HUES6 (cell line): ENCODE measurements around the gene C2CD5.

ENCODE experiments used
- H3K27ac ChIP-seq: 2 replicates; pipeline ENCODE4 v1.7.0; 2013; ENCODE audit warnings: low read depth, mild to moderate bottlenecking, low read length, inconsistent platforms
- H3K27me3 ChIP-seq: 2 replicates; pipeline ENCODE4 v1.6.1; 2013; ENCODE audit warnings: low read length; ENCODE audit not compliant: control insufficient read depth, insufficient read depth
- H3K36me3 ChIP-seq: 2 replicates; pipeline ENCODE4 v1.6.1; 2013; ENCODE audit warnings: low read length; ENCODE audit not compliant: control insufficient read depth, insufficient read depth
- H3K4me1 ChIP-seq: 2 replicates; pipeline ENCODE4 v1.6.1; 2013; ENCODE audit warnings: low read length; ENCODE audit not compliant: control insufficient read depth, insufficient read depth
- H3K4me3 ChIP-seq: 2 replicates; pipeline ENCODE4 v1.5.1; 2013; ENCODE audit warnings: low read depth, low read length
- H3K9ac ChIP-seq: one replicate; pipeline ENCODE4 v1.6.1; 2013; ENCODE audit warnings: mild to moderate bottlenecking, low read length
- H3K9me3 ChIP-seq: 2 replicates; pipeline ENCODE4 v1.6.1; 2013; ENCODE audit warnings: low read depth, low read length; ENCODE audit not compliant: control insufficient read depth, insufficient read depth

C2CD5 gene

DNA sequence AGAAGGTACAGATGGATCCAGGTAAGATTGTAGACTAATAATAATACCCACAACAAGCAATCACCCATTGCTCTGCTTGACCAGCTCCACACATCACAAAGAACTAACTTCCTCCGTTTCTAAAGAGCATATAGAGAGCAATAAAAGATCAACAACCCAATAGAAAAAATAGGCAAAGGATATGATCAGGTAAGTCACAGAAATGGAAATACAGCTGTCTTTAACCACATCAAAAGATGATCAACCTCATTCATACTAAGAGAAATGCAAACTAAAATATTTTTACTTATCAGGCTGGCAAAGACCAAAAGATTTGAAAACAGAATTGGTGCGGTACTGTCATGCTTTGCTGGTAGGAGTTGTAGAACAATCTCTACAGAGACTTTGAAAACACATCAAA is 8.9 kb downstream of the C2CD5 start:
- peaks cover 7% of the 10 kb centered on the region for H3K4me1 ChIP-seq
- H3K4me3 ChIP-seq = no peak overlapping the region
- H3K9ac ChIP-seq = no peak overlapping the region
- H3K36me3 ChIP-seq = peaks cover 33% of the 10 kb centered on the region
- no peak overlapping the region for H3K27ac ChIP-seq
- H3K9me3 ChIP-seq = no peaks in the 10 kb centered on the region; the same call in 1 of the 2 replicates
- no peaks in the 10 kb centered on the region for H3K27me3 ChIP-seq

DNA sequence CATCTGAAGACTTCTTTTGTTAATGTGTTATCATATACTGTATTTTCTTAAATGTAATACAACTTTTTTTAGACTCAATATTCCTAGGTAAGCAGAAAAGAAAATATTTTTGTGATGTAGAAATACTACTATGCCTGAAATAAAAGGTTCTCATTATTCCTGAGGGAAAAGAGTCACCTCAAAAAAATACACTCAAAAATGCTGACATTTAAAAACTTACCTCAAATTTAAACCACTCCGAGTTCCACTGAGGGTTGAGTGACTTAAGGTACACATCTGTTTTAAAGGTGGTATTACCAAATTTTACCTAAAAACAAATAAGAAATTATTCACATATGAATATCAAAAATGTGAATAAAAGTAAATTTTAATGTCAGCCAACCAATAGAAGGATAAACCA is 9.3 kb downstream of the C2CD5 start:
- Histone ChIP-seq H3K36me3 (peaks cover 31% of the 10 kb centered on the region), H3K27ac (no peak overlapping the region), H3K9me3 (no peaks in the 10 kb centered on the region; the same call in 1 of the 2 replicates), H3K27me3 (no peaks in the 10 kb centered on the region), H3K4me3 (no peak overlapping the region), H3K4me1 (peaks cover 7% of the 10 kb centered on the region), H3K9ac (no peak overlapping the region)

DNA sequence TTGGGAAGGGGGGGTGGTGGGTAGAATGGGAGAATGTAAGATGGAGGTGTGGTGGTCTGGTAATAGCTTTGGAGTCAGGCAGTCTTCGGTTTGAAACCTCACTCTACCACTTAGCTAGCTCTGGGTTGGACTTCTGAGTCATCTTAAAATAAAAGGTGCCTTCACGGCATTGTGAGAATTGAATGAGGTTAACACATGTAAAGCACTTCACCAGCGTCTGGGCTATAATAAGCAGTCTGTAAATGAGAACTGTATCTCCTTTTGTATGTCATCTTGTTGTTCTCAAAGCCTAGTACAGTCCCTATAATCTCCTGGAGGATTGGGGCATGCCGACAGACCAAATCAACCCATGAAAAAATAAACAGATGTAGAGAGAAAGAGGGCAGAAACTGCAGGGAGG is 11.2 kb downstream of the C2CD5 start:
- Histone ChIP-seq H3K4me3 (no peak overlapping the region), H3K36me3 (peaks cover 31% of the 10 kb centered on the region), H3K27ac (no peak overlapping the region), H3K4me1 (peaks cover 1% of the 10 kb centered on the region; the same call in 1 of the 2 replicates), H3K27me3 (no peaks in the 10 kb centered on the region), H3K9ac (no peak overlapping the region), H3K9me3 (no peaks in the 10 kb centered on the region; the same call in 1 of the 2 replicates)

DNA sequence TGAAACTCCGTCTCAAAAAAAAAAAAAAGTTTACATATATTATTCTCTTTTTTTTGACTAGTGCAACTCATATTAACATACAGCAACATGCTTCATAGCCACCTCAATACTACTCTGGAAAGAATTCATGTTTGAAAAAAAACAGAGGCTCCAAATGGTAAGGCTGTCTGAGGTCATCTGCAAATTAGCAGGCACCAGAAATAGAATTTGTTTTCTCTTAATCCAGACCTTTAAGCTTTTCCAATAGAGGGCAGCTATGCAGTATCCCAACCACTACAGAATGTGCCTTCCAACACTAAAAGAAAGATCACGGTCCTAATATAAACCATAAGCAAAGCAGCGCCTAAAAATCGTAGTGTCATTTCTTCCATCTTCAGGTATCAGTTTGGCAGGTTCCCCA is 12.0 kb downstream of the C2CD5 start:
- no peaks in the 10 kb centered on the region for H3K4me1 ChIP-seq
- no peak overlapping the region for H3K27ac ChIP-seq
- H3K9ac ChIP-seq = no peak overlapping the region
- no peaks in the 10 kb centered on the region for H3K27me3 ChIP-seq
- no peaks in the 10 kb centered on the region; the same call in 1 of the 2 replicates for H3K9me3 ChIP-seq
- H3K4me3 ChIP-seq = no peak overlapping the region
- peaks cover 36% of the 10 kb centered on the region for H3K36me3 ChIP-seq

DNA sequence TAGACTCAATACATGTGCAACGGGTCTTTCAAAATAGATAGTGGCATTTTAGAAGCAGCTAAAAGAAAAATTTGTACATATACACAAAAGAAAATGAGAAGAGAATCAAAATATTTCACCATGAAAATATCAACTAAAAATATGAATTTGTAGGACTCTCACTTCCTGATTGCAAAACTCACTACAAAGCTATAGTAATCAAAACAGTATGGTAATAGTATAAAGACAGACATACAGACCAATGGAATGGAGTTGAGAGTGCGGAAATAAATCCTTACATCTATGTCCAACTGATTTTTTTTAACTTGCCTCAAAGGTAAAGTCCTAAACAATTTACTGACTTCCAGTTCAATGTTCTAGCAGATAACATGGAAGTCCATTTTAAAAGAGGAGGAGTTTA is 13.1 kb downstream of the C2CD5 start:
- no peak overlapping the region for H3K9ac ChIP-seq
- no peaks in the 10 kb centered on the region; the same call in 1 of the 2 replicates for H3K9me3 ChIP-seq
- H3K36me3 ChIP-seq = peaks cover 36% of the 10 kb centered on the region
- H3K27ac ChIP-seq = no peak overlapping the region
- no peak overlapping the region for H3K4me3 ChIP-seq
- H3K27me3 ChIP-seq = no peaks in the 10 kb centered on the region
- H3K4me1 ChIP-seq = no peaks in the 10 kb centered on the region

DNA sequence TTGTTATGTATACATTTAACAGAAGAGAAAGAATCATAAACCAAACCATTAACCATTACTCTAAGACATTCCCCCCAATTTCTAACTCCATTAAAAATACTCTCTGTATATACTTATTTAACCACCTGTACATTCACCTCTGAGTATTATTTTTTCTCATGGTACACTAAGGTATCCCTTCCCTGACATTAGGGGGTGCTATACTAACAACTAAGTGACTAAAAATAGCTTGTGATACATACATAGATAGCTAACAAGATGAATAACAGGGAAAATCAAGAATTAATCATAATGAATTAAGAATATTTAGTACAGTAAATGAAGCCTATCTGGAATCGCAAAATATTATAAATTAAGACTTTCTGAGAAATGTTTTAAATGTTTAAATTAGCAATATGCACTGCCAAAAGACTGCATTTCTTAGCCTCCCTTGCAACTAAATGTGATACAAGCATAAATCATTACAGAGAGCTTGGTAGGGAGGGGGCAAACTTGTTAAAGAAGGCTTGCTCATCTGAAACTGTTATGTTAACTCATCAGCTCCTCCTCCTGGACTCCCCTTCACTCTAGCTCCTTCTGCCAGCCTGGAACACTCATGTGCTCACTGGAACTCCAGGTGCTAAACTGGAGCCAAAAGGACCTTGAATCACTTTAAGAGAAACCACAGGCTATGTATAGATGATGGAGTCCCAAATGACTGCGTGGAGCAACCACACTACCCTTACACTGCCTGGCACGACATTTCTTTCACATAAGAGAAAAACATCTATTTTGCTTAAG is 14.9 kb downstream of the C2CD5 start:
- Histone ChIP-seq H3K4me3 (no peak overlapping the region), H3K9ac (no peak overlapping the region), H3K27ac (no peak overlapping the region), H3K9me3 (no peaks in the 10 kb centered on the region; the same call in 1 of the 2 replicates), H3K27me3 (no peaks in the 10 kb centered on the region), H3K36me3 (peaks cover 40% of the 10 kb centered on the region), H3K4me1 (no peaks in the 10 kb centered on the region)

DNA sequence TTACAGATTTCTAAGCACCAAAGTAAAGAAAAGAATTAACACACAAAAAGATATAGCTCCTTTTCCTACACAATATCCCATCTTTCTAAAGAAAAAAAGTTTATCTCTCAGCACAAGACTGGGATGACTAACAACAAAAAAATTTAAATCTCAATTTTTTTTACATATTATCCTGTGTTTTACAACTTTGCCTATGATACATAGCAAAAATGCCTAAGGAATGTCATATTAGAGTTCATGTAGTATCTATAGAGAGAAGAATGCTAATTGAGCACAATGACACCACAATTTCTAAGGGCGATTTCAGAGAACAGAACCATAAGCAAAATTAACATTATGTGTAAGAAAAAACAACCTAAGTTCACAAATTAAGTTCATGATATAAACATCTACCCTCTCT is 16.3 kb downstream of the C2CD5 start:
- peaks cover 43% of the 10 kb centered on the region for H3K36me3 ChIP-seq
- H3K9ac ChIP-seq = no peak overlapping the region

DNA sequence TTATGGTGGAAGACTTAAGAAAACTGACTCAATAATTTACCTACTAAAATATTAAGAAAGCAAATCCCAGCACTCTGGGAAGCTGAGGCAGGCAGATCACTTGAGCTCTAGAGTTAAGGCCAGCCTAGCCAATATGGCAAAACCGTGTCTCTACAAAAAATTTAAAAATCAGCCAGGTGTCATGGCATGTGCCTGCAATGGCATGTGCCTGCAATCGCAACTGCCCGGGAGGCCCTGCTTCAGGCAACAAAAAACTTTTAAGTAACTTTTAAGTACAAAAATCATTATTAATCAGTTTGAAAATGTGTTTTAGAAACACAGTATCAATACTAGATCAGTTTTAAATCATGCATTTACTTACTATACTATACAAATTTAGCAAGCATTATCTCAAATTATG is 17.5 kb downstream of the C2CD5 start:
- Histone ChIP-seq H3K9me3 (no peaks in the 10 kb centered on the region; the same call in 1 of the 2 replicates), H3K27ac (no peak overlapping the region), H3K4me3 (no peak overlapping the region), H3K36me3 (peaks cover 43% of the 10 kb centered on the region), H3K9ac (no peak overlapping the region), H3K27me3 (no peaks in the 10 kb centered on the region), H3K4me1 (no peaks in the 10 kb centered on the region)

More for the DNA sequence above, 16.3 kb downstream of the C2CD5 start:
- Histone ChIP-seq H3K9me3 (no peaks in the 10 kb centered on the region; the same call in 1 of the 2 replicates), H3K27me3 (no peaks in the 10 kb centered on the region), H3K4me3 (no peak overlapping the region), H3K4me1 (no peaks in the 10 kb centered on the region), H3K27ac (no peak overlapping the region)

DNA sequence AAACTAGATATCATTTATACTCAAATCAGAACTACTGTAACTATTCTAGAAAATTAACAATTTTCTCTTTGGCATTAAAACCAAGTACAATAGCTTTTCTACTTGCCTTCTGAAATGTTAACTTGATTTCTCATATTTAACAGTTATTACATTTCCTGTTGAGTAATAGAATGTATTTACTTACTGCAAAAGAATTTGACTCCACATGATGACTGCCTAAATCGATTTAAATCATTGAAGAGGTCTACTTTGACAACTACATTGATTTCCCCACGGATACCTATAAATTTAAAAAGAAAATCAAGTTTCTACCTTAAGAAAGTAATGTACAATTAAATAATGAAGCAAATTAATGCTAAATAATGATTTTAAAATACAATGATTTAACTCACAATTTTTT is 18.9 kb downstream of the C2CD5 start:
- H3K9me3 ChIP-seq = no peaks in the 10 kb centered on the region
- no peaks in the 10 kb centered on the region for H3K27me3 ChIP-seq
- H3K27ac ChIP-seq = no peak overlapping the region
- peaks cover 38% of the 10 kb centered on the region for H3K36me3 ChIP-seq
- no peak overlapping the region for H3K4me3 ChIP-seq
- no peak overlapping the region for H3K9ac ChIP-seq
- no peaks in the 10 kb centered on the region for H3K4me1 ChIP-seq

DNA sequence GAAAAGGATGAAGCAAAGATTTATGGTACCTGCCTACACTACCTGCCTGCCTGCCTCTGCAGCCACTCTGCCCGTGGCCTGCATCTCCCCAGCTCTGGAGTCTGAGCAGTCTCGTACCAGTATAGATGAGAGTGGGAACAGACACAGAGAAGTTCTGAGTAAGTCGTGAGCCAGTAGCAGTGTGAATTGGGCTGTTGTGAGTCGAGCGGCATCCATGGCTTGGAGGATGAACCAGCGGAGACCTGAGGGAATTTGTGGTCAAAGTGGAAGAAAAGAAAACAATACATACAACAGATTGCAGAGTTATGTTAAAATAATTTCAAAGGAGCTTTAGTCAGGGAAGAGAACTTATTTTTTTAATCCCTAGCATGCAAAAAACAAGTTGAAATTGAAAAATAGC is 25.3 kb downstream of the C2CD5 start:
- H3K9ac ChIP-seq = no peak overlapping the region
- no peaks in the 10 kb centered on the region for H3K9me3 ChIP-seq
- H3K27me3 ChIP-seq = no peaks in the 10 kb centered on the region
- H3K4me3 ChIP-seq = no peak overlapping the region
- peaks cover 32% of the 10 kb centered on the region for H3K36me3 ChIP-seq
- no peak overlapping the region for H3K27ac ChIP-seq
- no peaks in the 10 kb centered on the region for H3K4me1 ChIP-seq

DNA sequence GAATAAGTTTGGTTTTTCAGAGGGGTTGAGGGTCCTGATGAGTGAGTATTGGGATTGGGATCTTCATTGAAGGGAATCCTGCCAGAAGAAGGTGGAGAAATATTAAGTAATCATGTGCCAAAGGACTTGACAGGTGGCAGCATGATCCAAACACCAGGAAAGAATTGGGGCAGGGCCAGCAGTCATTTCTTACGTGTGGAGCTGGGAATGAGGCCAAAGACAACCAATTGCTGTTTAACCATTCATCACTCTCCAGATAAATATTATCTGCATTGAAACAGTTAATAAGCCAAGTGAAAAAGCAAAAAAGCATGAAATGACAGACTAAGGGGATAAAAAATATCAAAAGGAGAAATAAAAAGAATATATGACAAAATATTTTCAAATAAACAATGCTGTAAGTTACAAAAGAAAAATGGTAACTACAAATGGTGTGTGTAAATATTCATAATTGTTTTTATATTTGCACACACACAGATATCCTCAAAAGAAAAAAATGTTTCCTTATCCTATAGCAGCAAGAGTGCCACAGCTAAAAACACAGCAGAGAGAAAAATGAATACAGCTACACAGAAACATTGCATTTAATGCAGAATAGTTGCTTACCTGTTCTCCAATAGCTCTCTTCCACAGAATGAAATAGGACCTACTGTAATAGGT is 26.2 kb downstream of the C2CD5 start:
- no peaks in the 10 kb centered on the region for H3K27me3 ChIP-seq
- no peak overlapping the region for H3K9ac ChIP-seq
- H3K27ac ChIP-seq = no peak overlapping the region
- no peaks in the 10 kb centered on the region for H3K4me1 ChIP-seq
- H3K4me3 ChIP-seq = no peak overlapping the region
- no peaks in the 10 kb centered on the region for H3K9me3 ChIP-seq
- peaks cover 27% of the 10 kb centered on the region for H3K36me3 ChIP-seq
